HL-60 (cell line): Measurements from ENCODE around the gene SDK1.

Experiments used
- DNase-seq, 2 experiments: peaks; one replicate each; pipeline ENCODE4 v3.0.0-alpha.2; 2010 to 2020; ENCODE audit warnings: low read depth in 1 of 2, low spot score in 1 of 2
- H3K27ac ChIP-seq: fragments of 250-450 bp; sonication (Bioruptor Pico); replicated peaks from 2 replicates; pipeline ENCODE4 v1.5.1; 2020; ENCODE audit warnings: mild to moderate bottlenecking, moderate library complexity
- H3K27me3 ChIP-seq: fragments of 250-450 bp; sonication (Bioruptor Pico); 2 replicates; pipeline ENCODE4 v1.5.1; 2021; ENCODE audit warnings: mild to moderate bottlenecking, moderate library complexity; ENCODE audit not compliant: insufficient read depth, poor library complexity, severe bottlenecking
- H3K4me3 ChIP-seq: replicated peaks from 2 replicates; pipeline ENCODE4 v1.5.1; 2011; ENCODE audit warnings: mild to moderate bottlenecking, control low read depth, low read length; ENCODE audit not compliant: insufficient read depth
- GABPA ChIP-seq: IDR thresholded peaks from 2 replicates; pipeline ENCODE4 v1.6.1; 2012; ENCODE audit warnings: low read depth
- POLR2AphosphoS5 ChIP-seq: IDR thresholded peaks from 2 replicates; pipeline ENCODE4 v1.6.1; 2012; ENCODE audit warnings: low read depth
- SPI1 ChIP-seq: IDR thresholded peaks from 2 replicates; pipeline ENCODE4 v1.6.1; 2012; ENCODE audit warnings: low read depth, mild to moderate bottlenecking, borderline replicate concordance
- TF ChIP-seq, protein P1 (sequence below): IDR thresholded peaks from 2 replicates; pipeline ENCODE4 v1.6.1; 2012; ENCODE audit warnings: low read depth; ENCODE audit not compliant: insufficient replicate concordance
- TF ChIP-seq, protein P2 (sequence below): IDR thresholded peaks from one replicate; pipeline ENCODE4 v1.5.1; 2011; ENCODE audit warnings: low read length, control low read depth, inconsistent platforms; ENCODE audit not compliant: insufficient read depth

SDK1 gene

DNA sequence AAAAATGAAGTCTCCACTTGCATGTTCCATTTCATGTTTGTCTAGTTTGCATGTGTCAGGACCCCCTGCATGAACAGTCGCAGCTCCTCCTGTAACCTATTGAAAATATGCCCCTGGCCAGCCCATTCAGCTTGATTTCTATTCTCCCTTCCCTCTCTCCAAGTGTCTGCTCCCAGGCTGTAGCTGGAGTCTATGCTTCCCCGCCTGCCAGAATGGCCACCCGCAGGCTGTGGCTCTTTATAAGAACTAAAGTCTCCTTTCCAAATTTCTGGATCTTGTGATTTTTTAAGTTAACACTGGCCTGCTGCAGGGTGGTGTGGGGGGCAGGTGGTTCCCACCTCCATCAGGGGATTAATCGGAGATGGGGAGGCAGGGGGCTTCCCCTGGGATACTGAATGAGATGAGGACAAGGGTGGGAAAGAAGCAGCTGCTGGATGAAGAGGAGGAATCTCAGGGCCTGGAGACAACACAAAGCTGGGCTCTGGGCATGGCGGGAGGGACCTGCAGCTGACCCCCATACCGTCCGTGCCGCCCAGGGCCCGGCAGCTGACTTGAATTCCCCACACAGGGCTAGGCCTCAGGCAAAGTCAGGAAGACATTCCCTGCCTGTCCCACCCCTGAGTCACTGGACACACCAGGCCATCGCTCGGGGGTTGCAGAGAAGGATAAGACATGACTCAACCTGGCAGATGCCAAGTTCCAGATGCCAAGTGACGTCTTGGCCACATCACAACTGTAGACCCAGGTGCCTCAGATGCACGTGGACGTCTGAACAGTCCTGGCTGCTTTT is 981.6 kb downstream of the SDK1 start:
- no peak for TF ChIP-seq GABPA
- TF ChIP-seq, protein P1, sequence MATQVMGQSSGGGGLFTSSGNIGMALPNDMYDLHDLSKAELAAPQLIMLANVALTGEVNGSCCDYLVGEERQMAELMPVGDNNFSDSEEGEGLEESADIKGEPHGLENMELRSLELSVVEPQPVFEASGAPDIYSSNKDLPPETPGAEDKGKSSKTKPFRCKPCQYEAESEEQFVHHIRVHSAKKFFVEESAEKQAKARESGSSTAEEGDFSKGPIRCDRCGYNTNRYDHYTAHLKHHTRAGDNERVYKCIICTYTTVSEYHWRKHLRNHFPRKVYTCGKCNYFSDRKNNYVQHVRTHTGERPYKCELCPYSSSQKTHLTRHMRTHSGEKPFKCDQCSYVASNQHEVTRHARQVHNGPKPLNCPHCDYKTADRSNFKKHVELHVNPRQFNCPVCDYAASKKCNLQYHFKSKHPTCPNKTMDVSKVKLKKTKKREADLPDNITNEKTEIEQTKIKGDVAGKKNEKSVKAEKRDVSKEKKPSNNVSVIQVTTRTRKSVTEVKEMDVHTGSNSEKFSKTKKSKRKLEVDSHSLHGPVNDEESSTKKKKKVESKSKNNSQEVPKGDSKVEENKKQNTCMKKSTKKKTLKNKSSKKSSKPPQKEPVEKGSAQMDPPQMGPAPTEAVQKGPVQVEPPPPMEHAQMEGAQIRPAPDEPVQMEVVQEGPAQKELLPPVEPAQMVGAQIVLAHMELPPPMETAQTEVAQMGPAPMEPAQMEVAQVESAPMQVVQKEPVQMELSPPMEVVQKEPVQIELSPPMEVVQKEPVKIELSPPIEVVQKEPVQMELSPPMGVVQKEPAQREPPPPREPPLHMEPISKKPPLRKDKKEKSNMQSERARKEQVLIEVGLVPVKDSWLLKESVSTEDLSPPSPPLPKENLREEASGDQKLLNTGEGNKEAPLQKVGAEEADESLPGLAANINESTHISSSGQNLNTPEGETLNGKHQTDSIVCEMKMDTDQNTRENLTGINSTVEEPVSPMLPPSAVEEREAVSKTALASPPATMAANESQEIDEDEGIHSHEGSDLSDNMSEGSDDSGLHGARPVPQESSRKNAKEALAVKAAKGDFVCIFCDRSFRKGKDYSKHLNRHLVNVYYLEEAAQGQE, result no peak
- no peak for TF ChIP-seq POLR2AphosphoS5
- no peak for TF ChIP-seq SPI1
- TF ChIP-seq, protein P2, sequence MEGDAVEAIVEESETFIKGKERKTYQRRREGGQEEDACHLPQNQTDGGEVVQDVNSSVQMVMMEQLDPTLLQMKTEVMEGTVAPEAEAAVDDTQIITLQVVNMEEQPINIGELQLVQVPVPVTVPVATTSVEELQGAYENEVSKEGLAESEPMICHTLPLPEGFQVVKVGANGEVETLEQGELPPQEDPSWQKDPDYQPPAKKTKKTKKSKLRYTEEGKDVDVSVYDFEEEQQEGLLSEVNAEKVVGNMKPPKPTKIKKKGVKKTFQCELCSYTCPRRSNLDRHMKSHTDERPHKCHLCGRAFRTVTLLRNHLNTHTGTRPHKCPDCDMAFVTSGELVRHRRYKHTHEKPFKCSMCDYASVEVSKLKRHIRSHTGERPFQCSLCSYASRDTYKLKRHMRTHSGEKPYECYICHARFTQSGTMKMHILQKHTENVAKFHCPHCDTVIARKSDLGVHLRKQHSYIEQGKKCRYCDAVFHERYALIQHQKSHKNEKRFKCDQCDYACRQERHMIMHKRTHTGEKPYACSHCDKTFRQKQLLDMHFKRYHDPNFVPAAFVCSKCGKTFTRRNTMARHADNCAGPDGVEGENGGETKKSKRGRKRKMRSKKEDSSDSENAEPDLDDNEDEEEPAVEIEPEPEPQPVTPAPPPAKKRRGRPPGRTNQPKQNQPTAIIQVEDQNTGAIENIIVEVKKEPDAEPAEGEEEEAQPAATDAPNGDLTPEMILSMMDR, result no peak
- DNase-seq, result no peak
- Histone ChIP-seq H3K27ac (no peak overlapping the region), H3K27me3 (no peaks in the 10 kb centered on the region), H3K4me3 (no peak overlapping the region)

DNA sequence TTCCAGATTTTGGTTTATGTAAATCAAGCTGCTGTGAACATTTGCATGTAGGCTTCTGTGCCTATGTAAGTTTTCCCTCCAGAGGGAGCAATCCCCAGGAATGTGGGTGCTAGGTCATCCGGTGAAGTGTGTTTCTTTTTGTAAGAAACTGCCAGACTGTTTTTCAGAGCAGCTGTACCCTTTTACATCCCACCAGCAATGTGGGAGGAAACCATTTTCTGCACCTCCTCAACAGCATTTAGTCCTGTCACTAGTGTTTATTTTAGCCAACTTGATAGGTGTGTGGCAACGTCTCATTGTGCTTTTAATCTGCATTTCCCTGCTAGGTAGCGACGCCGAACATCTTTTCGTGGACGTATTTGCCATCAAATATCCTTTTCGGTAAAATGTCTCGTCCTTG is 985.3 kb downstream of the SDK1 start:
- Histone ChIP-seq H3K27ac (no peak overlapping the region), H3K27me3 (no peaks in the 10 kb centered on the region), H3K4me3 (no peak overlapping the region)
- TF ChIP-seq POLR2AphosphoS5 (no peak), SPI1 (no peak), GABPA (no peak)
- TF ChIP-seq, protein P1, result no peak
- TF ChIP-seq, protein P2, result no peak
- DNase-seq, result no peak

DNA sequence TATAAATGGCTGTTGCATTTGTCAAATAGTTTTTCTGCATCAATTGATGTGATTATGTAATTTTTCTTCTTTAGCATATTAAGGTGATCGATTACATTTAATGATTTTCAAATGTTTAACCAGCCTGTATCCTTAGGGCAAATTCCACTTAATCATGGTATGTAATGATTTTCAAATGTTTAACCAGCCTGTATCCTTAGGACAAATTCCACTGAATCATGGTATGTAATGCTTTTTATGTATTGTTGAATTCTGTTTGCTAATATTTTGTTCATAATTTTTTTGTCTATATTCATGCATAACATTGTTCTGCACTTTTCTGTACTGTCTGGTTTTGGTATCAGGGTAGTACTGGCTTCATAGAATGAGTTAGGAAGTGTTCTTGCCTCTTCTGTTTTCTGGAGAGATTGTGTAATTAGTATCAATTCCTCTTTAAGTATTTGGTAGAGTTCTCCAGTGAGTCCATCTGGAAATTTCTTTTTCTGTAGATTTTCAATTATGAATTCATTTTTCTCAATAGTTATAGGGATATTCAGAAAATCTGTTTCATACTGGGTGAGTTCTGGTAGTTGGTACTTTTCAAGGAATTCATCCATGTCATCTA is 987.8 kb downstream of the SDK1 start:
- no peaks in the 10 kb centered on the region for H3K27me3 ChIP-seq
- DNase-seq, result peak in 1 of 2 experiments; percentile 7
- H3K4me3 ChIP-seq, result no peak overlapping the region
- TF ChIP-seq, protein P2, result no peak
- TF ChIP-seq SPI1 (no peak), GABPA (no peak), POLR2AphosphoS5 (no peak)
- TF ChIP-seq, protein P1, result no peak
- no peak overlapping the region for H3K27ac ChIP-seq
